Lower lobe of right lung (tissue), 2 donors: Measurements from ENCODE around the gene HRH3. TPM values are rescaled to one million over a fixed set of nuclear protein-coding genes. Genes with fewer than 3 reads are reported as not detected.

Experiments
- ATAC-seq, 2 donors: fragments of 200-7000 bp; cut with Tn5 transposase; one replicate each; pipeline ENCODE4 v1.9.1; 2020 to 2022; ENCODE audit warnings: mild to moderate bottlenecking in 2 of 2, moderate library complexity in 2 of 2
- DNase-seq: peaks from one replicate; pipeline ENCODE4 v3.0.0-alpha.2; 2020
- H3K27ac ChIP-seq: fragments of 200-600 bp; one replicate; pipeline ENCODE4 v1.8.0; 2022
- H3K27me3 ChIP-seq: fragments of 200-600 bp; one replicate; pipeline ENCODE4 v1.8.0; 2022; ENCODE audit warnings: low read depth
- H3K36me3 ChIP-seq: fragments of 200-600 bp; one replicate; pipeline ENCODE4 v1.8.0; 2022; ENCODE audit warnings: mild to moderate bottlenecking
- H3K4me1 ChIP-seq: fragments of 200-600 bp; one replicate; pipeline ENCODE4 v1.8.0; 2022
- H3K4me3 ChIP-seq: fragments of 200-600 bp; one replicate; pipeline ENCODE4 v1.8.0; 2022; ENCODE audit warnings: mild to moderate bottlenecking
- H3K9me3 ChIP-seq: fragments of 200-600 bp; one replicate; pipeline ENCODE4 v1.8.0; 2022
- CTCF ChIP-seq: fragments of 200-600 bp; IDR thresholded peaks from one replicate; pipeline ENCODE4 v1.8.0; 2022; ENCODE audit warnings: antibody characterized with exemption, mild to moderate bottlenecking
- intact Hi-C: fragments of 100-400 bp; cut with DNase I; formaldehyde crosslinking; loops from one replicate; pipeline ENCODE4 v1.11.0; 2022
- total RNA-seq: library from RNA; stranded (reverse); fragmentation: NEBNext Ultra II Directional; extraction: Animal tissue kit (Norgen Biotek cat#: 25700); gene quantifications from one replicate; pipeline ENCODE4 v1.2.1, GENCODE V29; 2021
- donor health status: DM: no; HTN: yes; CAD: no; lungs with severe emphysema.

HRH3 gene
- total RNA-seq, 1 donor from 2014 or later: not detected

DNA sequence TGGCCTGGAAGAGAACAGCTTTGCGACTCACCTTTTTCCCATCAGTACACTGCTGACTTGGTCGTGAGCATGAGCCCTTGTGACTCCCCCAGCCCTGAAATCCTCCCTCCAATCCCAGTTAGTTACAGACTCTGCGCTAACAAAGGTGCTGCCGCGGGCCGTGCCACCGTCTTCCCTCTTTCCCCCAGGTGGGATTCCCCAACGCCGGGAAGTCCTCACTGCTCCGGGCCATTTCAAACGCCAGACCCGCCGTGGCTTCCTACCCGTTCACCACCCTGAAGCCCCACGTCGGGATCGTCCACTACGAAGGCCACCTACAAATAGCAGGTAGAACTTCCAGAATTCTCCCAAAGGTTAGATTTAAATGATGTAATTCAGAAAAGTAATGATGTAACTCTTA, 21.1 kb downstream of the HRH3 start:
- no peaks in the 10 kb centered on the region for H3K9me3 ChIP-seq
- no peaks in the 10 kb centered on the region for H3K4me1 ChIP-seq
- H3K27me3 ChIP-seq: no peaks in the 10 kb centered on the region
- intact Hi-C loops: no loop called here
- DNase-seq (peak; percentile 39), ATAC-seq (no peak)
- H3K36me3 ChIP-seq: peaks cover 98% of the 10 kb centered on the region
- TF ChIP-seq CTCF: no peak
- H3K27ac ChIP-seq: no peak overlapping the region
- no peak overlapping the region for H3K4me3 ChIP-seq

DNA sequence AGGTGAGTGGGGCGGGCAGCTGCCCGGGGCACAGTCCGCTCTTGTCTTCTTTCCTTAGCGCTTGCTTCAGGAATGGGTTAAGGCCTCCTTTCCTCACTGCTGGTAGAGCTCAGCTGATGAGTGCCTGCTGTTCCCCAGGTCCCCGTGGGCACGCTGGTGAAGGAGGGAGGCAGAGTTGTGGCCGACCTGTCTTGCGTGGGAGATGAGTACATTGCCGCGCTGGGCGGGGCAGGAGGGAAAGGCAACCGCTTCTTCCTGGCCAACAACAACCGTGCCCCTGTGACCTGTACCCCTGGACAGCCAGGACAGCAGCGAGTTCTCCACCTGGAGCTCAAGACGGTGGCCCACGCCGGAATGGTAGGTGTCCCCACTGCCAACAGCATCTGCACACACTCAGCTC, 21.6 kb downstream of the HRH3 start:
- H3K36me3 ChIP-seq: peaks cover 98% of the 10 kb centered on the region
- DNase-seq: peak; percentile 28
- H3K27me3 ChIP-seq: no peaks in the 10 kb centered on the region

GRCh38 chr20:62197801-62198200, 22.3 kb downstream of the HRH3 start:
- Histone ChIP-seq H3K36me3 (peaks cover 97% of the 10 kb centered on the region), H3K4me1 (no peaks in the 10 kb centered on the region), H3K9me3 (no peaks in the 10 kb centered on the region), H3K27me3 (no peaks in the 10 kb centered on the region), H3K27ac (no peak overlapping the region), H3K4me3 (no peak overlapping the region)
- ATAC-seq (no peak), DNase-seq (peak; percentile 30)
- TF ChIP-seq CTCF: no peak
- intact Hi-C loops: no loop called here

More for the DNA sequence above, 21.6 kb downstream of the HRH3 start:
- no peak for ATAC-seq
- Histone ChIP-seq H3K27ac (no peak overlapping the region), H3K4me3 (no peak overlapping the region), H3K4me1 (no peaks in the 10 kb centered on the region), H3K9me3 (no peaks in the 10 kb centered on the region)
- intact Hi-C loops: no loop called here
- no peak for TF ChIP-seq CTCF

DNA sequence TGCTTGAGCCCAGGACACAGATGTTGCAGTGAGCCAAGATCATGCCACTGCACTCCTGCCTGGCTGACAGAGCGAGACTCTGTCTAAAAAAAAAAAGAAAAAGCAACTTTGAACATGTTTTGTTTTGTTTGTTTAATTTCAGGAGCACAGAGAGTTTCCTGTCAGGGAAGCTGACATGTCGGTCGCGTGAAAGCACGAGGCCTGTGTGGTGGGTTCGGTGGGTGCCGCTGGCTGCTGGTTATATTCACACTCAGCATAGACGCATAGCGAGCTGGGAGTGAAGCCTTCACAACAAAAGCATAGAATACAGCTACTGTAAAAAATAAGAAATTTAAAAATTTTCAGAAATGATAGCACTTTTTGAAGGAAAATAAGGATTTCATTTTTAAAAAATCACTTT, 22.8 kb downstream of the HRH3 start:
- no peaks in the 10 kb centered on the region for H3K4me1 ChIP-seq
- ATAC-seq: no peak
- peaks cover 92% of the 10 kb centered on the region for H3K36me3 ChIP-seq
- H3K27ac ChIP-seq: no peak overlapping the region
- TF ChIP-seq CTCF: no peak
- intact Hi-C loops: no loop called here
- H3K9me3 ChIP-seq: no peaks in the 10 kb centered on the region
- H3K27me3 ChIP-seq: no peaks in the 10 kb centered on the region
- DNase-seq: peak; percentile 12
- no peak overlapping the region for H3K4me3 ChIP-seq

- TF ChIP-seq CTCF: no peak
- no peaks in the 10 kb centered on the region for H3K27me3 ChIP-seq
- no peaks in the 10 kb centered on the region for H3K9me3 ChIP-seq
- no peak overlapping the region for H3K4me3 ChIP-seq
- DNase-seq (peak; percentile 3), ATAC-seq (no peak)
- H3K4me1 ChIP-seq: no peaks in the 10 kb centered on the region
- intact Hi-C loops: no loop called here
- peaks cover 90% of the 10 kb centered on the region for H3K36me3 ChIP-seq
- no peak overlapping the region for H3K27ac ChIP-seq
Measured at GRCh38 chr20:62196286-62196685, 23.8 kb downstream of the HRH3 start.

GRCh38 chr20:62195736-62196135, 24.3 kb downstream of the HRH3 start:
- Histone ChIP-seq H3K9me3 (no peaks in the 10 kb centered on the region), H3K27ac (no peak overlapping the region), H3K4me1 (no peaks in the 10 kb centered on the region), H3K27me3 (no peaks in the 10 kb centered on the region), H3K36me3 (peaks cover 90% of the 10 kb centered on the region), H3K4me3 (no peak overlapping the region)
- DNase-seq (peak; percentile 27), ATAC-seq (no peak)
- no peak for TF ChIP-seq CTCF
- intact Hi-C loops: no loop called here
